ENCODE results near the gene ESPN. TPM values are rescaled to one million over a fixed set of nuclear protein-coding genes. Genes with fewer than 3 reads are reported as not detected.

ESPN gene
- total and polyA plus RNA-seq, 2 of the 4 experiments (the other 2 are of a cell fraction) = under 0.01 to 0.02 TPM

DNA sequence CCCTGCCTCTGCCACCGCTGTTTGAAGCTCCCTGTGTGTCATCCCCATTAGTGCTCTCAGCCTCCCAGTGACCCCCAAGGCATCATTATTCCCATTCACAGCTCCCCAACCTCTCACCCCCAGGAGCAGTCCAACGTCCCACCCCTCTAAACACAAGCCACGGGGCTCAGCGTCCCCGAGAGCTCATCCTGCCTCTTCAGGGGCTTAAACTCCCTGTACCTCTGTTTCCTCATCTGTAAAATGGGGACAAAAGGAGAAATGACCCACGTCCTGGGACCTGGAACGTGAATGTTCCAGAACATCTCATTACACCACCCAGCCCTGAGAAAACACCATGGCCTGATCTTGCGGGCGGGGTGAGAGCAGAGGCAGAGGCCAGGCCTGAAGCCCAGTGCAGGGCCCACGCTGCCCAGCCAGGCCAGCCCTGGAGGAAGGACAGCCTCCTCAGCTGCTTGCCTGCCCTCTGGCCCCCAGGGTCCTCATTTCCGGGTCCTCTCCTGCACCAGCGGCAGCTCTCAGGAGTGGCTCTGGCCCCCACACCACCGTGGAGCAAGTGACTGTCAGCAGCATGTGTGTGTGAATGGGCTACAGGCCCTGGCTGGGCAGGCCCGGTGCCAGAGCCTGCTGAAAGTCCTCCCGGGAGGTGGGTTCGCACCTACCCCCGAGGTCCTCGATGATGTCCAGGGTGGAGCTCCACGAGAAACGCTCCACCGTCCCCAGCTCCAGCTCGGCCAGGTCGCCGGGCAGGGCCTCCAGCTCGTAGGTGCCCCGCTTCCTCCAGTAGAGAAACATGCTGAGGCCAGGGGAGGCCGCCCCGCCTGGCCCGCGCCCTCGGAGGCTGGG, 81.0 kb downstream of the ESPN start:
- no peak for TF ChIP-seq ELK1 (IDR thresholded peaks at IDR 0.05; ENCODE audit: borderline replicate concordance, low read depth, low read length)
- Histone ChIP-seq H4K91ac (ENCODE audit: insufficient read depth, low read depth, low read length) (no peak overlapping the region), H3K27me3 (ENCODE audit: control insufficient read depth, insufficient read depth, low read length) (peaks cover 11% of the 10 kb centered on the region), H2AFZ (replicated peaks; ENCODE audit: low read length, poor library complexity) (no peak overlapping the region), H3K9me3 (ENCODE audit: control insufficient read depth, insufficient read depth, low read length) (no peaks in the 10 kb centered on the region), H2AK5ac (ENCODE audit: low read depth, low read length) (no peak overlapping the region), H3K4me1 (ENCODE audit: control insufficient read depth, insufficient read depth, low read length) (no peaks in the 10 kb centered on the region; the same call in 1 of the 2 replicates), H2AK9ac (replicated peaks; ENCODE audit: low read depth, low read length, poor library complexity) (no peak overlapping the region), H3K23ac (ENCODE audit: low read depth, low read length) (no peak overlapping the region), H4K8ac (ENCODE audit: low read depth in 2 of 2, low read length in 2 of 2) (no peak overlapping the region), H3K4me2 (ENCODE audit: low read depth, low read length) (no peak overlapping the region), H3K9ac (ENCODE audit: low read depth, low read length) (no peak overlapping the region), H2BK15ac (ENCODE audit: low read depth, low read length) (no peak overlapping the region), H4K5ac (ENCODE audit: low read depth, low read length) (no peak overlapping the region), H2BK120ac (ENCODE audit: low read depth, low read length) (no peak overlapping the region), H3K79me1 (ENCODE audit: low read depth in 1 of 2, low read length in 2 of 2) (no peaks in the 10 kb centered on the region), H3K14ac (replicated peaks; ENCODE audit: low read depth, low read length) (no peak overlapping the region), H3K9me1 (ENCODE audit: insufficient read depth, low read length) (no peaks in the 10 kb centered on the region), H2BK20ac (ENCODE audit: low read depth, low read length) (no peak overlapping the region), H3K4ac (ENCODE audit: low read depth, low read length) (no peak overlapping the region), H3K56ac (ENCODE audit: extremely low read depth, insufficient read depth, low read length) (no peak overlapping the region), H4K20me1 (ENCODE audit: insufficient read depth, low read length) (no peaks in the 10 kb centered on the region), H3K18ac (ENCODE audit: low read depth, low read length) (no peak overlapping the region), H2BK5ac (ENCODE audit: low read depth, low read length, poor library complexity, severe bottlenecking) (no peak overlapping the region), H3K4me3 (ENCODE audit: insufficient read depth, low read depth, low read length) (no peak overlapping the region), H3K36me3 (ENCODE audit: control insufficient read depth, insufficient read depth, low read length) (no peaks in the 10 kb centered on the region), H3K27ac (ENCODE audit: insufficient read depth, low read length) (no peak overlapping the region)
- CTCF ChIA-PET = no interaction called here
- DNase-seq = no peak
- ATAC-seq (ENCODE audit: low read depth) = no peak
- dilution Hi-C loops (cut with HindIII; ENCODE audit: low sequenced_read_pairs, unreplicated experiment) = no loop called here
- no TSS peak for BruUV-seq (replicated peaks)
- WGBS, 2 experiments (ENCODE audit: extremely low coverage in 2 of 2, insufficient read length in 1 of 2) = 80% methylated on average over 17 of the region's 31 CpGs; no CpG with 5 or more reads in 1 of the 2 experiments
- in situ Hi-C loops (cut with MboI; ENCODE audit: low sequenced_read_pairs) = no loop called here
- POLR2A ChIA-PET (ENCODE audit: unreplicated experiment) = no interaction called here
- intact Hi-C loops (cut with micrococcal nuclease) = no loop called here
